Activated naive CD4-positive, alpha-beta T cell treated with anti-CD3 and anti-CD28 coated beads, Interleukin-2, amount 50 U/mL, for 24 hours (primary cell): ENCODE data around the gene TLE7.

ENCODE experiments used
- H3K27ac Mint-ChIP-seq: one replicate; pipeline ENCODE4 v1.8.0; 2021; ENCODE audit warnings: mild to moderate bottlenecking, mixed read lengths
- H3K27me3 Mint-ChIP-seq: one replicate; pipeline ENCODE4 v1.8.0; 2021; ENCODE audit warnings: mixed read lengths
- H3K36me3 Mint-ChIP-seq: one replicate; pipeline ENCODE4 v1.8.0; 2021; ENCODE audit warnings: mixed read lengths
- H3K4me1 Mint-ChIP-seq: one replicate; pipeline ENCODE4 v1.8.0; 2021; ENCODE audit warnings: mixed read lengths
- H3K4me3 Mint-ChIP-seq: one replicate; pipeline ENCODE4 v1.8.0; 2021; ENCODE audit warnings: mild to moderate bottlenecking, mixed read lengths
- H3K9me3 Mint-ChIP-seq: one replicate; pipeline ENCODE4 v1.8.0; 2021; ENCODE audit warnings: mixed read lengths

TLE7 gene

GRCh38 chr16:71461686-71462648 is 20.1 kb upstream of the TLE7 start, which contains the start of gene ZNF23:
Gene ZNF23, minus strand, starts transcription at chr16:71462247. Its CDS starts 5,451 bp downstream, at chr16:71456796.
- peak within 1 kb of the TSS; percentile 98 for H3K27ac Mint-ChIP-seq
- H3K9me3 Mint-ChIP-seq: no peaks in the 10 kb centered on the region
- peaks cover 25% of the 10 kb centered on the region for H3K4me1 Mint-ChIP-seq

GRCh38 chr16:71460941-71461340 is 19.1 kb upstream of the TLE7 start:
- Mint-ChIP-seq H3K4me3 (peak overlapping the region; percentile 97), H3K36me3 (peaks cover 4% of the 10 kb centered on the region), H3K4me1 (peaks cover 25% of the 10 kb centered on the region), H3K27ac (peak overlapping the region; percentile 98), H3K9me3 (no peaks in the 10 kb centered on the region), H3K27me3 (no peaks in the 10 kb centered on the region)

More at GRCh38 chr16:71461686-71462648, 20.1 kb upstream of the TLE7 start, which contains the start of gene ZNF23:
- H3K27me3 Mint-ChIP-seq: no peaks in the 10 kb centered on the region
- peaks cover 1% of the 10 kb centered on the region for H3K36me3 Mint-ChIP-seq
- H3K4me3 Mint-ChIP-seq: peak within 1 kb of the TSS; percentile 97

GRCh38 chr16:71460236-71460635 is 18.4 kb upstream of the TLE7 start:
- Mint-ChIP-seq H3K36me3 (peaks cover 8% of the 10 kb centered on the region), H3K4me1 (peaks cover 25% of the 10 kb centered on the region), H3K27me3 (no peaks in the 10 kb centered on the region), H3K4me3 (peak overlapping the region; percentile 97), H3K9me3 (no peaks in the 10 kb centered on the region), H3K27ac (no peak overlapping the region)

- Mint-ChIP-seq H3K27ac (no peak overlapping the region), H3K4me3 (no peak overlapping the region), H3K27me3 (no peaks in the 10 kb centered on the region), H3K9me3 (no peaks in the 10 kb centered on the region), H3K4me1 (peaks cover 25% of the 10 kb centered on the region), H3K36me3 (peaks cover 15% of the 10 kb centered on the region)
Measured at GRCh38 chr16:71459510-71459909, 17.7 kb upstream of the TLE7 start.

- Mint-ChIP-seq H3K27me3 (no peaks in the 10 kb centered on the region), H3K9me3 (peaks cover 10% of the 10 kb centered on the region), H3K4me3 (no peak overlapping the region), H3K36me3 (peaks cover 37% of the 10 kb centered on the region), H3K27ac (no peak overlapping the region), H3K4me1 (peaks cover 14% of the 10 kb centered on the region)
Measured at GRCh38 chr16:71456801-71457200, 14.9 kb upstream of the TLE7 start.

- H3K4me1 Mint-ChIP-seq: no peaks in the 10 kb centered on the region
- H3K27ac Mint-ChIP-seq: no peak overlapping the region
- H3K27me3 Mint-ChIP-seq: no peaks in the 10 kb centered on the region
- H3K9me3 Mint-ChIP-seq: peaks cover 19% of the 10 kb centered on the region
- no peak overlapping the region for H3K4me3 Mint-ChIP-seq
- peaks cover 72% of the 10 kb centered on the region for H3K36me3 Mint-ChIP-seq
Measured at GRCh38 chr16:71453036-71453435, 11.2 kb upstream of the TLE7 start.

GRCh38 chr16:71449020-71449419 is 7.2 kb upstream of the TLE7 start:
- H3K36me3 Mint-ChIP-seq: peaks cover 59% of the 10 kb centered on the region
- peaks cover 19% of the 10 kb centered on the region for H3K9me3 Mint-ChIP-seq

GRCh38 chr16:71448274-71448866 is 6.5 kb upstream of the TLE7 start:
- peaks cover 58% of the 10 kb centered on the region for H3K36me3 Mint-ChIP-seq
- no peak overlapping the region for H3K4me3 Mint-ChIP-seq

More at GRCh38 chr16:71449020-71449419, 7.2 kb upstream of the TLE7 start:
- no peak overlapping the region for H3K4me3 Mint-ChIP-seq
- no peaks in the 10 kb centered on the region for H3K4me1 Mint-ChIP-seq
- no peak overlapping the region for H3K27ac Mint-ChIP-seq
- H3K27me3 Mint-ChIP-seq: no peaks in the 10 kb centered on the region

GRCh38 chr16:71443714-71444113 is 1.9 kb upstream of the TLE7 start:
- no peaks in the 10 kb centered on the region for H3K4me1 Mint-ChIP-seq
- peaks cover 7% of the 10 kb centered on the region for H3K27me3 Mint-ChIP-seq
- H3K27ac Mint-ChIP-seq: no peak overlapping the region
- H3K9me3 Mint-ChIP-seq: no peaks in the 10 kb centered on the region
- peaks cover 15% of the 10 kb centered on the region for H3K36me3 Mint-ChIP-seq
- H3K4me3 Mint-ChIP-seq: no peak overlapping the region

More at GRCh38 chr16:71448274-71448866, 6.5 kb upstream of the TLE7 start:
- no peaks in the 10 kb centered on the region for H3K27me3 Mint-ChIP-seq
- H3K9me3 Mint-ChIP-seq: peaks cover 19% of the 10 kb centered on the region
- no peaks in the 10 kb centered on the region for H3K4me1 Mint-ChIP-seq
- H3K27ac Mint-ChIP-seq: no peak overlapping the region

GRCh38 chr16:71441348-71442050 is 355 bp downstream of the TLE7 start:
- no peaks in the 10 kb centered on the region for H3K9me3 Mint-ChIP-seq
- no peak overlapping the region for H3K4me3 Mint-ChIP-seq
- peaks cover 3% of the 10 kb centered on the region for H3K36me3 Mint-ChIP-seq
- H3K4me1 Mint-ChIP-seq: no peaks in the 10 kb centered on the region
- H3K27me3 Mint-ChIP-seq: peaks cover 11% of the 10 kb centered on the region
- no peak overlapping the region for H3K27ac Mint-ChIP-seq

- Mint-ChIP-seq H3K4me3 (no peak overlapping the region), H3K36me3 (peaks cover 3% of the 10 kb centered on the region), H3K27ac (no peak overlapping the region), H3K27me3 (peaks cover 13% of the 10 kb centered on the region), H3K9me3 (no peaks in the 10 kb centered on the region), H3K4me1 (no peaks in the 10 kb centered on the region)
Measured at GRCh38 chr16:71440669-71441347, 1.0 kb downstream of the TLE7 start.

- Mint-ChIP-seq H3K27ac (no peak overlapping the region), H3K4me1 (no peaks in the 10 kb centered on the region), H3K36me3 (peaks cover 3% of the 10 kb centered on the region)
Measured at GRCh38 chr16:71439523-71439922, 2.3 kb downstream of the TLE7 start.

GRCh38 chr16:71436473-71436872 is 5.4 kb downstream of the TLE7 start:
- Mint-ChIP-seq H3K27me3 (peaks cover 14% of the 10 kb centered on the region), H3K4me3 (no peak overlapping the region), H3K36me3 (no peaks in the 10 kb centered on the region), H3K4me1 (no peaks in the 10 kb centered on the region), H3K27ac (no peak overlapping the region), H3K9me3 (no peaks in the 10 kb centered on the region)

More at GRCh38 chr16:71439523-71439922, 2.3 kb downstream of the TLE7 start:
- Mint-ChIP-seq H3K27me3 (peaks cover 13% of the 10 kb centered on the region), H3K4me3 (no peak overlapping the region), H3K9me3 (no peaks in the 10 kb centered on the region)

GRCh38 chr16:71432906-71433305 is 8.9 kb downstream of the TLE7 start:
- H3K36me3 Mint-ChIP-seq: no peaks in the 10 kb centered on the region
- H3K4me1 Mint-ChIP-seq: no peaks in the 10 kb centered on the region
- peaks cover 10% of the 10 kb centered on the region for H3K27me3 Mint-ChIP-seq

GRCh38 chr16:71431991-71432390 is 9.9 kb downstream of the TLE7 start:
- no peak overlapping the region for H3K27ac Mint-ChIP-seq
- peaks cover 11% of the 10 kb centered on the region for H3K27me3 Mint-ChIP-seq

More at GRCh38 chr16:71432906-71433305, 8.9 kb downstream of the TLE7 start:
- no peak overlapping the region for H3K4me3 Mint-ChIP-seq
- no peaks in the 10 kb centered on the region for H3K9me3 Mint-ChIP-seq
- no peak overlapping the region for H3K27ac Mint-ChIP-seq

More at GRCh38 chr16:71431991-71432390, 9.9 kb downstream of the TLE7 start:
- Mint-ChIP-seq H3K9me3 (no peaks in the 10 kb centered on the region), H3K36me3 (no peaks in the 10 kb centered on the region), H3K4me1 (no peaks in the 10 kb centered on the region), H3K4me3 (no peak overlapping the region)
